ENCODE results near the gene ZBTB7A.

ZBTB7A gene

DNA sequence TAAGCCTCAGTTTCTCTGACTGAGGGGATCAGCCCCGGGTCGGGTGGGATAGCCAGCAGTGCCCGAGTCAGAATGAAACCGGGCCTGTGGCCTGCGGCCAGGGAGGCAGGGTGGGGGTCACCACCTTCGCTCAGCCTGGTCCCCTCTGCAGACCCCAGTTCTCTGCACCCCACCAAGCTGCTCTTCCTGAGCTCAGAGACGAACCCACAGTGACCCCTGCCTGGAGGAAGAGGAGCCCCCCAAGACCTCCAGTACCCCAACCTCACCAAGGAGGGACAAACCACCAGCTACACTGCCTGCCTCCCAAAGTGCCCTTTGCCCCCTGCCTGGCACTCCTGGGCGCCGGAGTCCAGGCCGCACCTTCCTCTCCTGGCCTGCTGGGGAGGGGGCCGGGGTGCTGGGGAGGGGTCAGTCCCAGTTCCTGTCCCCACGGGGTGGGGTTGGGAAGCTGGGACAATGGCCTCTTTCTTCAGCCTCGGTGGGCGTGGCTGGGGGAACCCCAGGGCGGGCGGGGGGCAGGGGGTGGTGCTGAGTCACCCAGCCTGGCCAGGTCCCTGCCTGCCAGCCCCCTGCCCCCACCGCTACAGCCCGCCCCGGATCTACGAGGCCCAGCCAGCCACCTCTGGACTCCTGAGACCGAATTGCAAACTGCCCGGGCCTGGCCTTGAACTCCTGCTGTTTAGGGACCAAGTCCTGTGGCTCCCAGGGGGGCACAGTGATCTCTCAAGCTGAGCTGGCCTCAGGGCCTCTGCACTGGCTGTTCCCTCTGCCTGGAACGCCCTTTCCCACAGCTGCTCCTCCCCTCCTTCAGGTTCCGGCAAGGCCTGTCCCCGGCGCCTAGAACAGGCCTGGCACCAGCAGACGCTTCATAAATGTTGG is 14.3 kb downstream of the ZBTB7A start:
- no peak for DNase-seq

DNA sequence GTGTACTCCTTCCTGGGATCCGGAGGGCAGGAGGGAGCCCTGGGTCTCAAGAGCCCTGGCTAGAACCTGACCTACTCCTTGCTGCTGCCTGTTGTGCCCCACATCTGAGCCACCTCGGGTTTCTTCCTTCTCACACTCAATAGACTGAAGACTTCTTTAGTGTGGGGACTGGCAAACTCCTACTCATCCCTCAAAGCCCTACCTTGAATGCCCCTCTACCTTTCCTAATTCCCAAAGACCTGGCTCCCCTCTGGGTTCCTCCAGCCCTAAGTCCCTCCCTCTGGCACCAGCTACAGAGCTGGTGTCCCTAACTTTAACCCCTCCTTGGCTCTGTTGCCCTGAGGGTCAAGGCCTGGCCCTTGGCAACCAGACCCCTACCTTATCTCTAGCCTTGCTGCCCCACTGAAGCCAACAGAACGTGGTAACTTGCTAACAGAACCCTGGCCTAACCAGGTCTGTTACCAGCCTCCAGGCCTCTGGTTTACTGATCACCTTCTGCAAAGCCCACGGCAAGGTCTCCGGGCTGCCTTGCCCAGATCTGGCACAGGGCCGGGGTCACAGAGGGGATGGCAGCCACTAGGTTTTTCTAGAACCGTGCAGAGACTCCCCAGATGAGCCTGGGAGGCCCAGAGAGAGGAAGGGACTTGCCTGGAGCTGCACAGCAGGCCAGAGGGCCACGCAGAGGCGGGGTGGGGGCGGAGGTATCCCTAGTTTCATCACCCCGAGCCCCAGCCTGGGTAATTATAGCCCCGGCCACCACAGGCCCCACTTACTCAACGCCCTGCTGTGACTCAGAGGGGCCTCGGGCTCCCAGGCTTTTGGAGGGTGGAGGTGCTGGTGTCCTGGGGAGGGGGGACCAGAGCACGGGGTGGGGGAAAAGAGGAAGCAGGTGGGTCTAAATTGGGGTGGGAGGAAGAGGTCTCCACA is 15.3 kb downstream of the ZBTB7A start:
- no peak for DNase-seq

DNA sequence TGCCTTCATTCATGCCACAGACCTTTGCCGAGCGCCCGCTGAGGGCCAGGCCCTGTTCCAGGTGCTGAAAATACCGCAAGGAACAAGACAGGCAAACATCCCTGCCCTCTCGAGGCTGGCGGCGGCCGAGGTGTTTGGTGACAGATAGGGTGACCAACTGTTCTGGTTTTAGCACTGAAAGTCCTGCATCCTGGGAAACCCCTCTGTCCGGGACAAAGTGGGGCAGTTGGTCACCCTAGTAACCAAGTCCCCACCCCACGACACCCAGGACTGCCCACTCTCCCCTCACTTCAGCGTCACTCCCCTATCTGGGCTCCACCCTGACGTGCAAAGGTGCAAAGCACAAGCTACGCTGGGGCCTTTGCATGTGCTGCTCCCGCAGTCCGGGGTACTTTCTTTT is 17.3 kb downstream of the ZBTB7A start:
- DNase-seq: no peak

DNA sequence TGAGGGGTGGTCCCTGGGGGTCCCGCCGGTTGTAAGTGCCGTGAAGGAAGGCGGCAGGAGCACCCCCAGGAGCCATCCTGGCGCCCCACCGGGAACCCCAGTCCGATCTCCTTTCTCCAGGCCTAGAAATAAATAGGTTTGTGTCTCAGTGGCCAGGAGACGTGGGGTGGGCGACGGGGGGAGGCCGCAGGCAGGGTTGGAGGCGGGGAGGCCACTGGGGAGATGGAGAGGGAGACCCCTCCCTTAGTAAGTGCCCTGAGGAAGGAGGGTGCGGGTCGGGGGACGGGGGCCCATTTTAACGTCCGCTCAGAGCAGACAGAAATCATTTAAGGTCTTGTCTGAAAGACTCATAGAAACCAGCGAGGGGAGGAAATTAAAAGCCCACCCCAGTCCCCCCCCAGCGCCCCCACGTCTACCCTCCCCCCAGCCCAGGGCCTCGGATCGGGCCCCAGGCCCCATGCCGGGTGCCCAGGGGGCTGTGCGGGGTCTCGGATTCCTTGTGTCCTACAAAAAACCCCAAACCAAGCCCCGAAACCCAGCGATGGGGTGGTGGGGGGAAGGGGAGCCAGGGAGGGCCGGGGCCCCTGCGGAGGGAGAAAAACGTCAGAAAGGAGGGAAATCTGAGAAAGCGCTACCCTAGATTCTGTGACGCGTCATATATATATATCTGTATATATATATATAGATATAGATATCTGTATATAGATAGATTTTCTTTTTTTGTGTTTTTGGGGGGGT is 19.6 kb downstream of the ZBTB7A start:
- DNase-seq: no peak

DNA sequence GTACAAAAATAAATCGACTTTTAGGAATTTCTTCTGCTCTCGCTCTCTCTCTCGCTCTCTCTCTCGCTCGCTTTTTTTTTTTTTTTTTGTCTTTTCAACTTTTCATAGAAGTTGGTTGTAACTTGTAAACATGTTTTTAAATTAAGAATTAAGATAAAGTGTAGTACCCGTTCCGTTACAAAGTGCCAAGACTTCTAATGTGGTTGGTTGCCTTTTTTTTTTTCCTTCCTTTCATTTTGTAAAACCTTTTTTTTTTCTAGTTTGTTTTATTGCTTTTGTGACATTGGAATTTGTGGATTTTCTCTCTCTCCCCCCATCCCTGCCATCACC is 20.4 kb downstream of the ZBTB7A start:
- DNase-seq: no peak

DNA sequence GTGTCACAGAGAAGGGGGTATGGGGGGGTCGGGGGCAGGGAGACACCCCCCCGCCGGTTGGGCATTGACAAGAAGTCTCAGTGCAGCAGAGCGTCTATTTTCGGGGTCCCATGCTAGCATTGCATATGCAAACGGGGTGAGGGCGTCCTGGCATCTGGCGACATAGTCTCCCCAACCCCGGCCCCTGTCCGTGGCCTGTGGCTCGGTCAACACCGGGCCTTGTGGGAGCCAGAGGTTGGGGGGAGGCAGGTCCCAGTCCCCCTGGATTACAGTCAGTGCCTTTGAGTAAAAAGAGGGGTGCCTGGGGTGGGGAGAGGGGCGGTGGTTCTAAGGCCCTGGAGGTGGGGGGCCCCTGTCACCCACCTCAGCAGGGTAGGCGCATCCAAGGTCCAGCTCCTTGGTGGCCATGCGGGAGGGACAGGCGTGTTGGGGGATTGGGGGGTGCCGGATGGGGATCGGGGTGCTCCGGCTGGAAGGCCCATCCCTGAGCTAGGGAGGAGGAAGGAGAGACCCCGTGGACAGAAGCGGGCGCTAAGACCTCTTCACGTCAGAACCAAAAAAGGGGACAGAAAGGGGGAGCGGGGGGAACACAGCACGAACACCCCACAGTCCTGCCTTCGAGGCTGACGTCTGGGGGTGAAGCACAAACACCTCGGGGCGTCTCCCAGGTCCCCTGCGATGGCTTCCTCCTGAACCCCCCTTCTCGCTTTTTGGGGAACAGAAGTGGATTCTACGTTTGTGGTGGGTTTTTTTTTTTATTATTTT is 20.9 kb downstream of the ZBTB7A start:
- DNase-seq: no peak

DNA sequence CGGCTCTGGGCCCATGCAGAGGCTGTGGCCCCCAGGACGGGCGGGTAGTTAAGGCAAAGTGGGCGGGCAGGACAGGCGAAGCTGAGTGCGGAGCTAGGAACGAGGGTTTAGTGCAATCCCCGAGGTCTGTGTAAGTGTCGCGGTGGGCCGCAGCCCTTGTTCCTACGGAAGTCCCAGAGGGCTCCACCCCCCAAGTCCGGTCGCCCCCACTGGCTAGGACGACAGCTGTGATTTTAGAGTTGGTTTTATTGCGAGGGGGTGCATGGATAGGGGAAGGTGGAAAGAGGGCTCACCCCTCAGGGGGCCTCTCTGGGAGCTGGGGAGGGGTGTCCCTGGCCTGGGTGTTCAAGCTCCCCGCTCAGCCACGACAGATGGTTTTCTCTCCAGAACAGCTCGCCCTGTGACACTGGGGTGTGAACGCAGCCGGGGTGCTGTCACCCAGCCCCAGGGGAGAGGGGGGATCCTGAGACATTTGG is 21.7 kb downstream of the ZBTB7A start:
- DNase-seq: no peak

DNA sequence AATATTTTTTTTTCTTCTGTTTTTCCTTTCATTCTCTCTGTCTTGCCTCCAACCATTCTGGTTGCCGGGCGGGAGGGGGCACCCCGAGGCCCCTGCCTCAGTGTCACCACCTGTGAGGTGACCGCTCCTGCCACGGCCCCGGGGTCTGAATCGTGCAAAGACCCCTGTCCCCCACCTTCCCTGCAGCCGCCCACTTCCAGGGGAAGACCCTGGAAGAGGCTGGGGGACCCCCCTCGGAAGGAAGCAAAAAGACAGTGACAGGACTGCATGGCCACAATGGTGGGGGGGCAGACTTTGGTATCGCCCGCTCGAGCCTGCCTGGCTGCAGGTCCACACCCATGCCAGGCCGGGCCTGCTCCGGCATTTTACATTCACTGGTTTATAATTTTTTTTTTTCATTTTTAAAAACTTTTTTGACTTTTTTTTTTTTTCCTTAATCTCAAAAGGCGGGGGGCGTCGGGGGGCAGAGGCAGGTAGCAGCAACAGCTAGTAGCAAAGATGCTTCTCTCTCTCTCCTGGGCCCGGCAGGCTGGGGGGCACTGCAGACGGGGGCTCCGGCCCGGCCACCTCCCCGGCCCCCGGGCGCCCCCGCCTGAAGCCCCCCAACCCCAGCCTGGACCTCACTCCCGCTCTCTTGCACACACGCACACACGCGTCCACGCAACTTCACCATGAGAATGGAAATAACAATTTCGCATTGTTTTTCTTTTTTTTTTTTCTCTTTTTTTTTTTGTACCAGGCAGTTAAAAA is 22.6 kb downstream of the ZBTB7A start:
- no peak for DNase-seq

DNA sequence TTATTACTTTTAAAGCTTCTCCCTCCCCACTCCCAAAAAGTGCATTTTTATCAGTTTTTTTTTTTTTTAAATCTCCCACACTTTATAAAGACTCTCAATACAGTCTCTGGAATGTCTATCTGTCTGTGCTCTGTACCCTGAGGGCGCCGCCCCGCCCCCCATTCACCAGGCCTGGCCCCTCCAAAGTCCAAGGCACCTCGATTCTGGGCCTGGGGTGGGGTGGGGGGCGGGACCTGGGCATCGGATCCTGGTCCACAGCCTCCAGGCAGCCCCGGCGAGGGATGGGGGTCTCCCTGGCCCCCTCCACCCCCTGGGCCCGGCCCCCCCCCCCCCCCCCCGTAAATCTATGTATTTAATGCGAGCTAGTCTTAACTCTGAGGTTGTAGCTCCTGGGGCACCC is 23.3 kb downstream of the ZBTB7A start:
- no peak for DNase-seq

DNA sequence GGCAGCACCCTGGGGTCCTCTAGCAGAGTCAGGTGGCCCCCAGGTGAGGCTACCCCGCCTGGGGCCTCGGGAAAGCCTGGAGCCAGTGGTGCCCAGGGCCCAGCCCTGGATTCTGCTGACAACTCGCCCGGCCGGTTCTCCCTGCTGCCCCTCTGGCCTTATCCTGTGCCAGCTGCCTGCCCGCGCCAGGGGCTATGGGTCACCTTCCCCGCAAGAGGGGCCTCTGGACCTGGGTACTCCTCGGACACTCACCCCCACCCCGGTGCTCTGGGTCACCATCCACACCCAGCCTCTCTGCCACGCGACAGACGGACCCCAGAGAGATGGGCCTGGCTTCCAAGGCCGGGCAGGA is 24.0 kb downstream of the ZBTB7A start:
- DNase-seq: no peak

DNA sequence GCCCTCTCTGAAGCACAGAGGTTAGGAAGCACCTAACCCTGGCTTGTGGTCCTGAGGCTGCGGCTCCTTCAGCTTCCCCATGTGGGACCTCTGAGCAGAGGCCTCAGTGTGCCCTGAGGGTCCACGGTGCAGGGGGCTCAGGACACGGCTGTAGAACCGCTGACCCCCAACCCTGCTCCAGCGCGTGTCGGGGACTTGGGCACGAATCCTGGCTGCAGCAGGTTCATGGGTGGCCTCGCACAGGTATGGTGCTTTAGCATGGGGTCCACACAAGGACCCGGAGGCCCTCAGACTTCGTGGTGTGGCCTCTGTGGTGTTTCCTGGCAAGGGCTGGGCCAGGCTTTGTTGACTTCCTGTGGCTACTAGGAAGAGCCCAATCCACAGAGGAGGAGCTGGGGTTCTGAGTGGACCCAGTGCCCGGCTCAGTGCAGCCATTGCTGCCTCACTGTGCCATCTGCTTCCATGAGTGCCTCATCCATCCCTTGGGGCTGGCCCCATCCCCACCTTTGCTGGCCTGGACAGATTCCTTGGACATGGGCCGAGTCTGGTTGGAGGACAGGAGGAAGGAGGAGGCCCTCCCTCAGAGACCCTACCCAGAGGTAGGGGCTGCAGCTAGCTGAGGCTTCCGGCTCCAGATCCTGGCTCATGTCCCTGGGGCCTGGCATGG is 24.5 kb downstream of the ZBTB7A start:
- DNase-seq: no peak

DNA sequence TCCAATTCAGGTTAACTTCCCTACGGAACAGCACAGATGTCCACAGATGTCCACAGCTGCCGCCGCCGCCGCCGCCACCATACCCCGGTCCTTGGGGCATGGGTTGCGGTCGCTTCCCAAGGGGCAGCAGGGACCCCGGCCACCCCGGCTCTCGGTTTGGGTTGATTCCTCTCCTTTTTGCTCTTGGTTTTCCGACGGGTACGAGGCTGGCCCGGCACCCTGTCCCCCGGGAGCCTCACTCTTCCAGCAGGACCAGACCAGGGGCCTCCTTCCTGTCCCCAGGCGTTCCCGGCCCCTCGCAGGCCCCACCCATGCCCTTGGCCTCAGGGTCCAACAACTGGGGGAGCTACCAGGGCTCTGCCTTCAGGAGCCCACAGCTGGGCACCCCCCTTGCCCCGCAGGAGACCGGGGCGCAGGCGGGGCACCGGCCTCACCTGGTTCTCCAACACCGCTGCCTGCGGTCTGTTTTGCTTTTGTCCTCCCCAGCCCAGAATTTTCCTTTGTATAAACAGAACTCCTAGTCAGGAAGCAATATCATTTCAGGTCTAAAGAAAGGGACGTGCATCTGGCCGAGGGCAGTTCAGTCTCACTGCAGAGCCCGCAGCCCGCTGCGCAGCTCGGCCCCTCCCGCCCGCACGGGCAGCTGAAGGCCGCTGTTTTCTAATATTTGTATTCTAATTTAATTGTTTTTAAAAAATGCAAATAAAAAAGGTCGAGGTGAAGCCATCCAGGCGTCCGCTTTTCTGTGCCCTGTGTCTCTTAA is 27.9 kb downstream of the ZBTB7A start:
- DNase-seq: no peak

DNA sequence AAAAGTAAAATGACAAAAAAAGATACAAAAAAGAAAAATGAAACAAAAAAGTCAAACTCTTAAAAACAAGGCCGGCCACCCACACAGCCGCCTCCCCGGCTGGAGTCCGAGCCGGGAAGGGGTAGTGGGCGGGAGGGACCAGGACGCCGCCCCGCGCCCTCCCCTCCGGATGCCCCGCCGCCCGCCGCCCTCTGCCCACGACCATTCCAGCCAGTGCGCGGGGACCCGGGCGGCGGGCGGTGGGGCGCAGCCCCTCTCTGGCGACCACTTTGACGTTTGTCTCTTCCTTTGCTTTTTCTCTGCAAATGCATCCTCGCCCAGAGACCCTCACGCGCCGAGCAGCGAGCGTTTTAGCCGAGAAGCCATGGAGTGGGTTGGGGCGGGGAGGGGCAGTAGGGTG is 28.6 kb downstream of the ZBTB7A start:
- no peak for DNase-seq

DNA sequence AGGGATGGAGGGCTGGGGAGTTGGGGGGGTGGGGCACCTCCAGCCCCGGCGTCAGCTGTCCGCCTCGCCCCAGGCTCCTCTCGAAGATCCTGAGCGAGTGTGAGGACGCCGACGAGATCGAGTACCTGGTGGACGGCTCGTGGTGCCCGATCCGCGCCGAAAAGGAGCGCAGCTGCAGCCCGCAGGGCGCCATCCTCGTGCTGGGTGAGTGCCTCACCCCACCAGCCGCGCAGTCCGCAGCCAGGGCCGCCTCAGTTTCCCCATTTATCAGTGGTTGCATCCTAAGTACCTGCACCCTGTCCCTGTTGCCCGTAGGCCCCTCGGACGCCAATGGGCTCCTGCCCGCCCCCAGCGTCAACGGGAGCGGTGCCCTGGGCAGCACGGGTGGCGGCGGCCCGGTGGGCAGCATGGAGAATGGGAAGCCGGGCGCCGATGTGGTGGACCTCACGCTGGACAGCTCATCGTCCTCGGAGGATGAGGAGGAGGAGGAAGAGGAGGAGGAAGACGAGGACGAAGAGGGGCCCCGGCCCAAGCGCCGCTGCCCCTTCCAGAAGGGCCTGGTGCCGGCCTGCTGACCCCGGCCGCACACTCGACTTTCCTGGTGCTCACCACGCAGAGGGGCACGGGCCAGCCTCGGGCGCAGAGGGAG is 29.3 kb downstream of the ZBTB7A start:
- no peak for DNase-seq

DNA sequence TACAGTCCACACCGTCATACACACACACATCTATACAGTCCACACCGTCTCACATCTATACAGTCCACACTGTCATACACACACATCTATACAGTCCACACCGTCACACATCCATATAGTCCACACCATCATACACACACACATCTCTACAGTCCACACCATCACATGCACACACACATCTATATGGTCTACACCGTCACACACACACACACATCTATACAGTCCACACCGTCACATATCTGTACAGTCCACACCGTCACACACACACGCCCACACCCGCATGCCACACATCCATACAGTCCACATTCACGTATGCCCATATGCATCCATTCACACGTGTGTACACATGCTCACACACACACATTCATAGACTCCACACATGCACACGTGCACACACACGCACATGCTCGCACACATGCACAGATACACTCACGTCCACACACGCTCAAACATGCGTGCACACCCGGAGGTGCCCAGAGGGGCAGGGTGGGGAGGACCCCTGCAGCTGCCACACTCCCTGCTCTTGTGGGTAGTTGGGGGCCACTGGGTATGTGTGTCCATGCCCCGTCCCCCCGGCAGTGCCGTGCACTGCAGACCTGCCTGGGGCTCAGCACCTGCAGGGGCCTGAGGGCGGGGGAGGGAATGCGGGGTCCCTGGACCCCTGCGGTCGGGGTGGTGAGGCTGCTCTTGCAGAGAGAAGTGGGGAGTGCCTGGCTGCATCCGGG is 30.0 kb downstream of the ZBTB7A start:
- no peak for DNase-seq

DNA sequence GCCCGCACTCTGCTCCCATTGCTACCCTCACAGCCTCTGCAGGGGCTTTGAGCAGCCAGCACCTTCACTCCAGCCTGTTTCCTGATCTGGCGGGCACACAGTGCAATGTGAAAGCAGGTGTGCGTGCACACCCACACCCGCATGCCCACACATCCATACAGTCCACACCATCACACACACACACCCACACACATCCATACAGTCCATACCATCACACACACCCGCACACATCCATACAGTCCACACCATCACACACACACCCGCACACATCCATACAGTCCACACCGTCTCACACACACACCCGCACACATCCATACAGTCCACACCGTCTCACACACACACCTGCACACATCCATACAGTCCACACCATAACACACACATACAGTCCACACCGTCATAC is 31.1 kb downstream of the ZBTB7A start:
- DNase-seq: no peak

DNA sequence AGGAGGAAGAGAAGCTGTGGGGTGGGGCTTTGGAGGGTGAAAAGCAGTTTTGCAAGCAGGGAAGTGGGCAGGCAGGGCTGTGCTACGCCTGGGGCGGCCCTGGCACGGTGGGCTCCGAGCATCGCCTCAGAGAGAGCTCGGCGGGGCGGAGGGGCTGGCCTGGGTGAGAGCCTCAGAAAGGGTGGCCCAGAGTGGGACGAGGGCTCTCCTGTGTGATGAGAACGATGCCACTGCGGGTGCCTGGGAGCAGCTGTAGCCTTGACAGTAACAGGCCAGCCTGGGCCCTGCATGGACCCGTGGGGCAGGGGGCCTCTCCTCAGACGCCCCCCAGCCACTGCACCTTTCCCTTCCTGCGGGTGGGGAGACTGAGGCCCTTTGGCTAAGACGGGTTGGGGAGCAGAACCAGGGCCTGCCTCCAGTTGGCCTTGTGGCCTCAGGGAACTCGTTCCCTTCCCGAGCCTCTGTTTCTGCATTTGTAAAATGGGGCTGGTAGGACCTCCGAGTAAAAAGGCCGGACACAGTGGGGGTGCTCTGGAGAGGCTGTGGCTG is 31.6 kb downstream of the ZBTB7A start:
- DNase-seq: no peak

DNA sequence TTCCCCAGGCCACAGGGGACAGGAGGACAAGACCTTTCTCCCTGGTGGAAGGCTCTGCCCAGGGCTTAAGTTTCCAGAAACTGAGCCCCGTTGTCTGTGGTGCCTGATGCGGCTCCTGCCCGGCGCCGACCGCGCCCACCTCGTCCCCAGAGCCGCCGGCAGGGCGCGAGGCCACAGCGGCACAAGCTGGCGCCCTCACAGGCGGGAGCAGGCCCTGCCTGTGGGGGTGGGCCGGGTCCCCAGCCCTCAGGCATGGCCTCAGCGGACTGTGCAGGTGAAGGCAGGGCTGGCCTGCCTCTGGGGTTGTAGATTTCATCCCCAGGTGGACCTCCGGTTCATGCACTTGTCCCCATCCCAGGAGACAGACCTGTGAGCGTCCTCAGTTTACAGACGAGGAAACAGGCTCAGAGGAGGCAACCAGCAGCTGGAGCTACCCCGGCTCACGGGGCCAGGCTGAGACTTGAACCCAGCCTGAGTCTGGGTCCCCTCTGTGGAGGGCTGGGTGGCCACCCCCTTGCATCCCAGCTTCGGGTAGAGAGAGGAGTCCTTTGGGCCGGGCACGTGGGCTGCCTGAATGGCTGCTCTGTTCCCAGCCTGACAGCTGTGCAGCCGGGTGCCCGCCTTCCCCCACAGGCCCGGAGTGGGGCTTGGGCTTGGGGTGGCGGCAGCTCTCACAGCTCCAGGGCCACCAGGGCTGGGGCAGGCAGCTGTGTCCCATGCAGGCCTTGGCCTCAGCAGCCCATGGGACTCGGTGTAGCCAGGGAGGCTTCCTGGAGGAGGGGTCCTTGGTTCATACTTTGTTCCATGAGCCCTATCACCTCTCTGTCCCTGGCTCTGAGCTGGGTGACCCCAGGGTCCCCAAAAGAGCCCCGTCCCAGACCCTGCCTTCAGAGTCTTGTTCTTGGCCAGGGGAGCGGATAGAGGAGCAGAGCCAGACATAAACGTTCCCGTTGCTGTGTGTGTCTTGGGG is 32.4 kb downstream of the ZBTB7A start:
- no peak for DNase-seq
